Astrocyte (in vitro differentiated cells and primary cell): Measurements from ENCODE around the gene ZIC4. TPM values are rescaled to one million over a fixed set of nuclear protein-coding genes. Genes with fewer than 3 reads are reported as not detected.

Experiments
- DNase-seq: peaks from one replicate; pipeline ENCODE4 v3.0.0-alpha.2; 2010; ENCODE audit warnings: low read depth
- FAIRE-seq: peaks from 2 replicates; lab custom pipeline; 2011; peaks lifted over from hg19 to GRCh38; lab: Jason Lieb, UNC
- H2AFZ ChIP-seq: 2 replicates; pipeline ENCODE4 v1.6.0; 2012; ENCODE audit warnings: low read depth, low read length, inconsistent platforms
- H3K27ac ChIP-seq: 2 replicates; pipeline ENCODE4 v1.5.1; 2011; ENCODE audit warnings: low read depth, low read length, inconsistent platforms
- H3K27me3 ChIP-seq: 2 replicates; pipeline ENCODE4 v1.6.0; 2011; ENCODE audit warnings: low read length, inconsistent platforms; ENCODE audit not compliant: insufficient read depth
- H3K36me3 ChIP-seq: 2 replicates; pipeline ENCODE4 v1.5.1; 2011; ENCODE audit warnings: low read length, inconsistent platforms; ENCODE audit not compliant: insufficient read depth
- H3K4me1 ChIP-seq: 2 replicates; pipeline ENCODE4 v1.5.1; 2011; ENCODE audit warnings: low read length, inconsistent platforms; ENCODE audit not compliant: insufficient read depth
- H3K4me2 ChIP-seq: 2 replicates; pipeline ENCODE4 v1.6.0; 2012; ENCODE audit warnings: low read length, inconsistent platforms
- H3K4me3 ChIP-seq: 2 replicates; pipeline ENCODE4 v1.5.1; 2011; ENCODE audit warnings: low read depth, mild to moderate bottlenecking, low read length, inconsistent platforms; ENCODE audit not compliant: insufficient read depth
- H3K79me2 ChIP-seq: 2 replicates; pipeline ENCODE4 v1.6.0; 2012; ENCODE audit warnings: mild to moderate bottlenecking, low read length, inconsistent platforms; ENCODE audit not compliant: insufficient read depth
- H3K9ac ChIP-seq: 2 replicates; pipeline ENCODE4 v1.6.0; 2012; ENCODE audit warnings: mild to moderate bottlenecking, low read length, inconsistent platforms
- H3K9me3 ChIP-seq: 2 replicates; pipeline ENCODE4 v1.5.1; 2012; ENCODE audit warnings: low read depth, mild to moderate bottlenecking, low read length, inconsistent platforms; ENCODE audit not compliant: insufficient read depth
- H4K20me1 ChIP-seq: 2 replicates; pipeline ENCODE4 v1.6.0; 2012; ENCODE audit warnings: low read length, inconsistent platforms; ENCODE audit not compliant: insufficient read depth
- H3K27ac Mint-ChIP-seq: one replicate; pipeline ENCODE4 v1.8.0; 2021; ENCODE audit warnings: mild to moderate bottlenecking, mixed read lengths; ENCODE audit not compliant: unreplicated experiment
- H3K27me3 Mint-ChIP-seq: one replicate; pipeline ENCODE4 v1.8.0; 2021; ENCODE audit warnings: low read depth, mixed read lengths; ENCODE audit not compliant: unreplicated experiment
- H3K36me3 Mint-ChIP-seq: one replicate; pipeline ENCODE4 v1.8.0; 2021; ENCODE audit warnings: low read depth, mixed read lengths; ENCODE audit not compliant: unreplicated experiment
- H3K4me1 Mint-ChIP-seq: one replicate; pipeline ENCODE4 v1.8.0; 2021; ENCODE audit warnings: low read depth, mixed read lengths; ENCODE audit not compliant: unreplicated experiment
- H3K4me3 Mint-ChIP-seq: one replicate; pipeline ENCODE4 v1.8.0; 2021; ENCODE audit warnings: mild to moderate bottlenecking, moderate library complexity, mixed read lengths; ENCODE audit not compliant: unreplicated experiment
- H3K9me3 Mint-ChIP-seq: one replicate; pipeline ENCODE4 v1.8.0; 2021; ENCODE audit warnings: mild to moderate bottlenecking, mixed read lengths; ENCODE audit not compliant: unreplicated experiment
- CTCF ChIP-seq: IDR thresholded peaks from 2 replicates; pipeline ENCODE4 v1.5.1; 2011; ENCODE audit warnings: low read depth, mild to moderate bottlenecking, inconsistent platforms, low read length, moderate library complexity; ENCODE audit not compliant: insufficient read depth
- EZH2 ChIP-seq: IDR thresholded peaks from 2 replicates; pipeline ENCODE4 v1.6.1; 2012; ENCODE audit warnings: mild to moderate bottlenecking, low read length, inconsistent platforms; ENCODE audit not compliant: insufficient read depth
- total RNA-seq: library from RNA; stranded (reverse); gene quantifications from 2 replicates; pipeline ENCODE4 v1.2.1, GENCODE V29; 2021

ZIC4 gene
- total RNA-seq, 1 donor from 2014 or later: not detected

- DNase-seq: no peak
- peak overlapping the region; percentile 3 for H3K4me3 ChIP-seq
- H3K9me3 ChIP-seq: no peaks in the 10 kb centered on the region
- peak overlapping the region; percentile 19 for H3K4me2 ChIP-seq
- H3K27ac Mint-ChIP-seq: no peak overlapping the region
- H2AFZ ChIP-seq: no peak overlapping the region
- H3K36me3 ChIP-seq: no peaks in the 10 kb centered on the region
- TF ChIP-seq CTCF (no peak), EZH2 (no peak)
- H3K27ac ChIP-seq: no peak overlapping the region
- peak overlapping the region; percentile 22 for H3K9ac ChIP-seq
- H3K79me2 ChIP-seq: peaks cover 10% of the 10 kb centered on the region
- no peaks in the 10 kb centered on the region for H3K36me3 Mint-ChIP-seq
- H3K27me3 Mint-ChIP-seq: peaks cover 49% of the 10 kb centered on the region
- H4K20me1 ChIP-seq: no peaks in the 10 kb centered on the region
- peaks cover 3% of the 10 kb centered on the region for H3K4me1 Mint-ChIP-seq
- FAIRE-seq: no peak
- H3K27me3 ChIP-seq: peaks cover 25% of the 10 kb centered on the region
- peaks cover 3% of the 10 kb centered on the region for H3K4me1 ChIP-seq
- H3K4me3 Mint-ChIP-seq: no peak overlapping the region
- H3K9me3 Mint-ChIP-seq: no peaks in the 10 kb centered on the region
These were observed 21.4 kb upstream of the ZIC4 start for GRCh38 chr3:147427746-147428145.

- no peak overlapping the region for H3K4me2 ChIP-seq
- H3K9ac ChIP-seq: no peak overlapping the region
- Mint-ChIP-seq H3K9me3 (no peaks in the 10 kb centered on the region), H3K4me3 (no peak overlapping the region), H3K4me1 (peaks cover 3% of the 10 kb centered on the region), H3K27ac (no peak overlapping the region), H3K36me3 (no peaks in the 10 kb centered on the region), H3K27me3 (peaks cover 51% of the 10 kb centered on the region)
- H4K20me1 ChIP-seq: no peaks in the 10 kb centered on the region
- no peak overlapping the region for H3K4me3 ChIP-seq
- TF ChIP-seq EZH2 (no peak), CTCF (no peak)
- H3K27me3 ChIP-seq: peaks cover 33% of the 10 kb centered on the region
- H3K27ac ChIP-seq: no peak overlapping the region
- H2AFZ ChIP-seq: no peak overlapping the region
- H3K9me3 ChIP-seq: no peaks in the 10 kb centered on the region
- peaks cover 11% of the 10 kb centered on the region for H3K4me1 ChIP-seq
- H3K79me2 ChIP-seq: peaks cover 10% of the 10 kb centered on the region
- FAIRE-seq: no peak
- H3K36me3 ChIP-seq: no peaks in the 10 kb centered on the region
- DNase-seq: no peak
These were observed 20.6 kb upstream of the ZIC4 start for GRCh38 chr3:147426931-147427330.

- Histone ChIP-seq H2AFZ (no peak overlapping the region), H3K27ac (peak overlapping the region; percentile 87), H3K9me3 (no peaks in the 10 kb centered on the region), H3K9ac (peak overlapping the region; percentile 77), H3K27me3 (peaks cover 39% of the 10 kb centered on the region), H3K4me1 (peaks cover 20% of the 10 kb centered on the region), H3K79me2 (peaks cover 10% of the 10 kb centered on the region), H4K20me1 (no peaks in the 10 kb centered on the region), H3K4me3 (peak overlapping the region; percentile 43), H3K4me2 (peak overlapping the region; percentile 85), H3K36me3 (no peaks in the 10 kb centered on the region)
- no peaks in the 10 kb centered on the region for H3K9me3 Mint-ChIP-seq
- TF ChIP-seq CTCF (no peak), EZH2 (no peak)
- peaks cover 4% of the 10 kb centered on the region for H3K4me1 Mint-ChIP-seq
- H3K27ac Mint-ChIP-seq: no peak overlapping the region
- no peak overlapping the region for H3K4me3 Mint-ChIP-seq
- H3K36me3 Mint-ChIP-seq: no peaks in the 10 kb centered on the region
- FAIRE-seq (no peak), DNase-seq (no peak)
- peaks cover 62% of the 10 kb centered on the region for H3K27me3 Mint-ChIP-seq
These were observed 19.1 kb upstream of the ZIC4 start for GRCh38 chr3:147425388-147425850.
